Right atrium auricular region (tissue), 2 donors: ENCODE data around the gene PABPC3. TPM values are rescaled to one million over a fixed set of nuclear protein-coding genes. Genes with fewer than 3 reads are reported as not detected.

Source experiments
- DNase-seq: peaks from one replicate; pipeline ENCODE4 v3.0.0-alpha.2; 2019; ENCODE audit warnings: low spot score
- H3K27ac ChIP-seq, 2 donors: fragments of 200-600 bp; sonication (generic); 1 replicate in 1 of 2; 2 replicates in 1 of 2; pipeline ENCODE4 v1.5.1; 2016 to 2019
- H3K27me3 ChIP-seq, 2 donors: fragments of 200-600 bp; sonication (generic); one replicate each; pipeline versions ENCODE4 v1.5.1 to v1.6.0; 2017 to 2019
- H3K36me3 ChIP-seq: fragments of 200-600 bp; sonication (generic); one replicate; pipeline ENCODE4 v1.5.1; 2016
- H3K4me1 ChIP-seq, 2 donors: fragments of 200-600 bp; sonication (generic); one replicate each; pipeline versions ENCODE4 v1.5.1 to v1.6.0; 2017 to 2019
- H3K4me3 ChIP-seq, 2 donors: fragments of 200-600 bp; sonication (generic); 1 replicate in 1 of 2; 2 replicates in 1 of 2; pipeline ENCODE4 v1.5.1; 2017 to 2019; ENCODE audit warnings: mild to moderate bottlenecking in 1 of 2, moderate library complexity in 1 of 2
- H3K9me3 ChIP-seq, 2 donors: fragments of 200-600 bp; sonication (generic); one replicate each; pipeline ENCODE4 v1.5.1; 2019
- total RNA-seq, 2 donors: library from RNA; depleted of rRNA; stranded (reverse); fragments of >200 nt; gene quantifications; one replicate each; pipeline ENCODE4 v1.1.0, GENCODE V29; 2016
- TF ChIP-seq, protein P1 (sequence below), 2 donors: fragments of 200-600 bp; sonication (generic); IDR thresholded peaks; one replicate each; pipeline ENCODE4 v1.5.1; 2019; ENCODE audit warnings: antibody characterized with exemption in 2 of 2

PABPC3 gene
- total RNA-seq, 2 donors from 2014 or later: not detected

- H3K9me3 ChIP-seq: no peaks in the 10 kb centered on the region
- H3K36me3 ChIP-seq: no peaks in the 10 kb centered on the region
- H3K4me3 ChIP-seq: no peak overlapping the region
- no peaks in the 10 kb centered on the region for H3K4me1 ChIP-seq
- no peaks in the 10 kb centered on the region for H3K27me3 ChIP-seq
- no peak for DNase-seq
- TF ChIP-seq, protein P1, sequence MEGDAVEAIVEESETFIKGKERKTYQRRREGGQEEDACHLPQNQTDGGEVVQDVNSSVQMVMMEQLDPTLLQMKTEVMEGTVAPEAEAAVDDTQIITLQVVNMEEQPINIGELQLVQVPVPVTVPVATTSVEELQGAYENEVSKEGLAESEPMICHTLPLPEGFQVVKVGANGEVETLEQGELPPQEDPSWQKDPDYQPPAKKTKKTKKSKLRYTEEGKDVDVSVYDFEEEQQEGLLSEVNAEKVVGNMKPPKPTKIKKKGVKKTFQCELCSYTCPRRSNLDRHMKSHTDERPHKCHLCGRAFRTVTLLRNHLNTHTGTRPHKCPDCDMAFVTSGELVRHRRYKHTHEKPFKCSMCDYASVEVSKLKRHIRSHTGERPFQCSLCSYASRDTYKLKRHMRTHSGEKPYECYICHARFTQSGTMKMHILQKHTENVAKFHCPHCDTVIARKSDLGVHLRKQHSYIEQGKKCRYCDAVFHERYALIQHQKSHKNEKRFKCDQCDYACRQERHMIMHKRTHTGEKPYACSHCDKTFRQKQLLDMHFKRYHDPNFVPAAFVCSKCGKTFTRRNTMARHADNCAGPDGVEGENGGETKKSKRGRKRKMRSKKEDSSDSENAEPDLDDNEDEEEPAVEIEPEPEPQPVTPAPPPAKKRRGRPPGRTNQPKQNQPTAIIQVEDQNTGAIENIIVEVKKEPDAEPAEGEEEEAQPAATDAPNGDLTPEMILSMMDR (IDR thresholded peaks at IDR 0.05): no peak
- H3K27ac ChIP-seq: no peak overlapping the region
Observed at GRCh38 chr13:25069236-25069635, 26.7 kb upstream of the PABPC3 start.

DNA sequence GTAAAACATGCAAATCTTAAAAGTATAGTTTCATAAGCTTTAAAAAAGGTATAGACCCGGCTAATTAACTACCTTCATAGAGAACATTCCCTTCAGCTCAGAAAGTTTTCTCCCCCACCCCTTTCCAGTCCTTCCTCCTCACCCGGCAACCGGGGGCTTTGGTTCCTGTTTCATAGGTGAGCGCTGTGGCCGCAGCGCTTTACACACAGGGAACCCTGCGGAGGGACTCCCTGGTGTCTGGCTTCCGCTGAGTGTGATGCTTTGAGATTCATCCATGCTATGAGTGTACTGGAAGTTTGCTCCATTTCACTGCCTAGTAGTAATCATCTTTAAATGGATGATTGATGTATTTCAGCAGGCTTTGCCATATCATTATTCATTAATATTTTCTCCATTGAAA, 26.0 kb upstream of the PABPC3 start:
- no peak overlapping the region for H3K27ac ChIP-seq
- no peaks in the 10 kb centered on the region for H3K4me1 ChIP-seq
- H3K4me3 ChIP-seq: no peak overlapping the region
- no peaks in the 10 kb centered on the region for H3K36me3 ChIP-seq
- no peak for DNase-seq
- no peaks in the 10 kb centered on the region for H3K9me3 ChIP-seq
- H3K27me3 ChIP-seq: no peaks in the 10 kb centered on the region
- TF ChIP-seq, protein P1 (IDR thresholded peaks at IDR 0.05): no peak

DNA sequence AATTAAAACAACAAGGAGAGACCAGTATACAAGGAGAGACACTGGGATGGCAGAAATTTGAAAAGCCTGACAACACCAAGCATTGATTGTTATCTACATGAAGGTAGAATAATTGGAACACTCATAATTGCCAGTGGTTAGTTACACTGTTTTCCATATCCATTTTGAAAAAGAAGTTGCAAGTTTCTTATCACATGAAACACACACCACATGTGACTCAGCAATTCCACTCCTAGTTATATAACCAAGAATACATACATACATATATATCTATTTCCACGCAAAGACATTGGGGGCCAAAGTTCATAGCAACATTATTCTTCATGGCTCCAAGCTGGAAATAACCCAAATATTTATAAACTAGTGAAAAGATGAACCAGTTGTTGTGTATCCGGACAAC, 15.2 kb upstream of the PABPC3 start:
- TF ChIP-seq, protein P1 (IDR thresholded peaks at IDR 0.05): no peak
- H3K27me3 ChIP-seq: no peaks in the 10 kb centered on the region

DNA sequence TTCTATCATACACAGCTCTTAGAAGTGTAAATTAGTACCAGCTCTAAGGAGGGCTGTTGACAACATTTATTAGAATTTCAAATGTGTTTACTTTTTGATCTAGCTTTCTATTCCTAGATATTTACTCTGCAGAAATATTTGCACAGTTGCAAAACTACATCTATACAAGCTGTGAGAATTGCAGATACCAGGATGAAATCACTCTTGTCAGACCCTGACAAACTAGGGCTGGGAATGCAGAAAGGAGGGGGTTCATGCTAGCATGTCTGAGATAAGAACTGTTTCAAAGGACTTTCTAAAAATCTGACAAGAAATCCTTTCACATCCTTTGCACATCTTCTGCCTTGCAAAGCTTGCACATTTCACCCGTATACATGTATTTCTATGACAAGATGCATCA, 11.8 kb upstream of the PABPC3 start:
- TF ChIP-seq, protein P1 (IDR thresholded peaks at IDR 0.05): no peak
- H3K9me3 ChIP-seq: no peaks in the 10 kb centered on the region
- no peak overlapping the region for H3K27ac ChIP-seq
- H3K36me3 ChIP-seq: no peaks in the 10 kb centered on the region
- H3K4me3 ChIP-seq: no peak overlapping the region
- no peaks in the 10 kb centered on the region for H3K4me1 ChIP-seq
- H3K27me3 ChIP-seq: no peaks in the 10 kb centered on the region
- no peak for DNase-seq

More for the DNA sequence above, 15.2 kb upstream of the PABPC3 start:
- DNase-seq: no peak
- Histone ChIP-seq H3K4me3 (no peak overlapping the region), H3K36me3 (no peaks in the 10 kb centered on the region), H3K4me1 (no peaks in the 10 kb centered on the region), H3K27ac (no peak overlapping the region), H3K9me3 (no peaks in the 10 kb centered on the region)

GRCh38 chr13:25085125-25085742, 10.7 kb upstream of the PABPC3 start:
- H3K27ac ChIP-seq: no peak overlapping the region
- no peaks in the 10 kb centered on the region for H3K27me3 ChIP-seq
- H3K36me3 ChIP-seq: no peaks in the 10 kb centered on the region
- no peaks in the 10 kb centered on the region for H3K9me3 ChIP-seq
- TF ChIP-seq, protein P1 (IDR thresholded peaks at IDR 0.05): peak in 1 of 2 donors; percentile 47
- no peaks in the 10 kb centered on the region for H3K4me1 ChIP-seq
- no peak for DNase-seq
- H3K4me3 ChIP-seq: no peak overlapping the region
